NCI-H774 (cell line): ENCODE measurements around the gene MAN1C1.

Experiments used
- DNase-seq: peaks from one replicate; lab custom pipeline; 2025; lab: John Stamatoyannopoulos, UW

MAN1C1 gene

DNA sequence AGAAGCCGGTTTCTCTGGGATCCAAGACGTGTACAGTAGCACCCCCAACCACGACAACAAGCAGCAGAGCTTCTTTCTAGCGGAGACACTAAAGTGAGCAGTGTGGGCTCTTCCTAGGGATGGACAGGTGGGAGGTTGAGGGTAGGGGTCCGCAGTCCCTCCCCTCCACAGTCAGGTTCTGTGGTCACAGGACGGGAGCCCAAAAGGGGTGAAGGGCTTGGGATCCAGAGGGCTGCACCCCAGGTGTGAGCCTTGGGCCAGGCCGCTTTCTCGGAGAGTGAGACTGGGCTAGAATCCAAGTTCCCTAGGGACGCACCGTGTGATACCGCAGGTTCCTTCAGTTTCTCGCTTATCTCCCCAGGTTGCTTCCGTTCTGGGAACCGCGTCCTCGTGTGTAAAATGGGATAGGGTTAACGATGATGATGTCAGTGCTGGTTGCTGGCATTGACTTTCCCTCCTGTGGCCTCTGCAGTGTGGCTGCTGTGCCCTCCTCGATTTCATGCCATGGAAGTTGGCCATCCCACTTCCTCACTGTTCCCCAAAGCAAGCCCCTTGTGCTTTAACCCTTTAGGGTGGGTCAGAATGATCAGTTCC lies 166.1 kb downstream of the MAN1C1 start:
- no peak for DNase-seq

DNA sequence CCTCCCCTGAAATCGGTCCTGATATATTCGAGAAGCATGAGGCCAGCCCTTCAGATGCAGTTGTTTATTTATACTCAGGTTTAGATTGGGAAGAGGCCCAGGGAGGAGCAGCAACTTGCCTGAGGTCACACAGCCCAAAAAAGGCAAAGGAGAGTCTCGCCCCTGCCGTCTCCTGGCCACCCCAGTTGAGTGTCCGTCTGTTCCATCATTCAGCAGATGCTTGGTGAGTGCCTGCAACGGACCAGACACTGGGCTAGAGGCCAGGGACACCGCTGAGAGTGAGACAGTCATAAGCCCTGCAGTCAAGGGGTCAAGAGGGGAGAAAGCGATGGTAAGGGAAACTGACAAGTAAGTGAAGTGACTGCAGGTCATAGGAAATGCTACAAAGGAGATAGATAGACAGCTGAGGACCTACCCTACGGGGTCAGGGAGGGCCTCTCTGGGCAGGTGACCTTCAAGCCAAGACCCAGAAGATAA lies 168.0 kb downstream of the MAN1C1 start:
- no peak for DNase-seq

- no peak for DNase-seq
These were observed 168.9 kb downstream of the MAN1C1 start for GRCh38 chr1:25785333-25786067.

GRCh38 chr1:25786887-25787759 lies 170.5 kb downstream of the MAN1C1 start:
- DNase-seq, result no peak

DNA sequence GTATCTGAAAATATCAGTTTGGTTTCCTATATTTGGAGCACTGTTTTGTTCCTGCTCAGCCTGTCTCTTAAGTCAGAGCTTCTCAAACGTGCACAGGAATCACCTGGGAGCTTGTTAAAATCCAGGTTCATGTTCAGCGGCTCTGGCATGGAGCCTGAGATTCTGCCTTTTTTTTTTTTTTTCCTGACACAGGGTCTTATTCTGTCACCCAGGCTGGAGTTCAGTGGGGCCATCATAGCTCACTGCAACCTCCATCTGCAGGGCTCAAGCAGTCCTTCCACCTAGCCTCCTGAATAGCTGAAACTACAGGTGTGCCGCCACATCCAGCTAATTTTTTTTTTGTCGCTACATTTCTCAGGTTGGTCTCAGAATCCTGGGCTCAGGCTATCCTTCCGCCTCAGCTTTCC lies 171.2 kb downstream of the MAN1C1 start:
- DNase-seq, result no peak

DNA sequence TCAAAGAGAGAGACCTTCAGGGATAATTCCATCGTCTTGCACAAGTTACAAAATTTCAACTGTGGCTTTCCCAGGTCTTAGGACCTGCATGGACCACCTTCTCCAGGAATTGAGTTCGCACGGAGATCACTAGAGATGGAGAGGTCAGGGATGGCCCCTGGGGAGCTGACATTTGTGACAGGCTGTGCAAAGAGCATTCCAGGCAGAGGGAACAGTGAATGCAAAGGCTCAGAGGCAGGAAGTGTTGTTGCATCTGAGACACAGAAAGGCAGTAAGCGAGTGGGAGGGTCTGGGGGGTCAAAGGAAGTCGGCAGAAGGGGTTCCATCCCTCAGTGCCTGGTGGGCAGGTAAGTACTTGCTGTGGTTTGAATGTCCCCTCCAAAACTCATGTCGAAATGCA lies 173.9 kb downstream of the MAN1C1 start:
- DNase-seq, result no peak

- DNase-seq, result no peak
These were observed 175.5 kb downstream of the MAN1C1 start for GRCh38 chr1:25792115-25792514.

- no peak for DNase-seq
These were observed 177.1 kb downstream of the MAN1C1 start for GRCh38 chr1:25793585-25794170.

GRCh38 chr1:25794325-25794724 lies 177.7 kb downstream of the MAN1C1 start:
- DNase-seq, result no peak

- DNase-seq, result no peak
These were observed 178.6 kb downstream of the MAN1C1 start for GRCh38 chr1:25795211-25795610.

DNA sequence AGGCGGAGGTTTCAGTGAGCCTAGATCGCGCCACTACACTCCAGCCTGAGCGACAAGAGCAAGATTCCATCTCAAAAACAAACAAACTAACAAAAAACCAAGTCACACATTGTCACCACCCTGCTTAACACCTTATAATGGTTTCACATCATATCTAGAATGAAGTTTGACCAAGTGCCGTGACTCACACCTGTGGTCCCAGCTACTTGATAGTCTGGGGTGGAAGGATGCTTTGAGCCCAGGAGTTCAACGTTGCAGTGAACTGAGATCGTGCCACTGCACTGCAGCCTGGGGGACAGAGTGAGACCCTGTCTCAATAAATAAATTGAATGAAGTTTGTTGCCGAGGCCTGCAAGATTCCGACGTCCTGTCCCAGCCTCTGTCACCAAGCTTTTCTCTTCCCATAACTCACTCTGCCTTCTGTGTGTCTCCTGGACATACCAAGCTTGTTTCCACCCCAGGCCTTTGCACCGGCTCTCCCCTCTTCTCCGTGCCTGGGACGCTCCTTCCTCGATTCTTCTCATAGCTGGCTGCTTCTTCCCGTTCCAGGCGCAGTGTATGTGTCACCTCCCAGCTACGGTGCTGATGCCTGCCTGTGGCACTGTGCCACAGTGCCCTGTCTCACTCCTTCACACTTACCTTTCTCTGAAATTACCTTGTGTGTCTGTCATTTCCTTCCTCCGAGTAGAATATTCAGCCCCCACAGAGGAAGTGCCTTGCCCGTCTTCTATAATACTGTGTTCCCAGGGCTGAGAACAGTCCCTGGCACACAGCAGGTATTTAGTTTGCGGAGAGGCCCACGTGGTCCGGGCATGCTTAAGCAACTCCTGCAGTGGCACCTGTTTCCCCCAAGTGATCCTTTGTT lies 179.6 kb downstream of the MAN1C1 start:
- no peak for DNase-seq

DNA sequence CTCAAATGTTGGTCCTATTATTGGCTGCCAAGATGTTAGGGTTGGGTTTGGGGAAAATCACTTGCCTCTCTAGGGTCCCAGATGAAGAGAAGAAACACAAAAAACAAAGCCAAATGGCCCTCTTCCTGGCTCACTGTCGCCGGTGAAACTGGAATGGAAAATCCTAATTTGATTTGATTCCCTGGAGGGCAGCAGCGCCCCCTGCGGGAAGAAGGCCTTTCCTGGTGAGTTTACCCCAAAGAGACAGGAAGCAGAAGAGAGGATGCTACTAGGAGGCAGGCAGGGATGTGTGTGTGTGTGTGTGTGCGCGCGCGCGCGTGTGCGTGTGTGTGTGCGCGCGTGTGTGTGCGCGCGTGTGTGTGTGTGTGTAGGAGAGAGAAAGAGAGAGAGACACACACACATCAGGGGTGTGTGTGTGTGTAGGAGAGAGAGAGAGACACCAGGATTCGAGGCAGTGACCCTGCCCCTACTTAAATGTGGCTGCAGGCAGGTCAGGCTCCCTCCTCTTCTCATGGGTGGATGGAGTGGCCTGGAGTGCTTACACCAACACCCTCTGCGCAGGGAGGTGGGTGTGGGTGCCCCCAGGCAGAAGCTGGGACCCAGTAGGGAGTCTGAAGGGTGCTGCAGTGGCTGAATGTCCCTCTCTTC lies 180.3 kb downstream of the MAN1C1 start:
- peak; percentile 44 for DNase-seq

- DNase-seq, result no peak
These were observed 181.3 kb downstream of the MAN1C1 start for GRCh38 chr1:25797939-25798338.

DNA sequence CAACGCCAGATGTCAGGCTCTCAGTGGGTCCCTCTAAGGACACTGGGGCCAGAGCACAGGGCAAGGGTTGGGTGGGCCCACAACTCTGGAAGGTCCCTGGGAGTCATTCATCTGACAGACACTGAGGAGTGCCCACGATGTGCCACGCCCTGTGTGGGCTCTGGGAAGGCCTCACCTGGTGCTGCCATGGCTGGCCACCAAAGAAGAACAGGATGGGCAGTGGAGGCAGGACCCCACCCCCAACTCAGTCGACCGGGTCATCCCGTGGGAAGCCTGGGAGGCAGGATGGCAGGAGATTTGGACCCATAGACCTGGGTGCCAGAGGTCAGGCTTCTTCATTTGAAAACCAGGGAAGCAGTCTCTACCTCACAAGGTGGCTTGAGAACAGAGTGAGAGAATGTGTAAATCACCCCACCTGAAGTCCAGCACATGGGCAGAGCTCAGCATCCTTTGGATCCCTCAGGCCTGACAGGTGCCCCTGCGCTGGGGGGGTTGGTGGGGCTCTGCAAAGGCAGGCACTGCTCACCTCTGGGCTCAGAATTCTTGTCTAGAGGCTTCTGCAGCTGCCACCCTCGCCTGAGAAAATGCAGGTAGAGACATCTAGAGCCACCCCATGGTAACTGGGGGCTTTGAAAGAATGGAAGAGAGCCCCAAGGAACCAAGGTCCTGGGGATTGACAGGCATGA lies 182.2 kb downstream of the MAN1C1 start:
- no peak for DNase-seq

DNA sequence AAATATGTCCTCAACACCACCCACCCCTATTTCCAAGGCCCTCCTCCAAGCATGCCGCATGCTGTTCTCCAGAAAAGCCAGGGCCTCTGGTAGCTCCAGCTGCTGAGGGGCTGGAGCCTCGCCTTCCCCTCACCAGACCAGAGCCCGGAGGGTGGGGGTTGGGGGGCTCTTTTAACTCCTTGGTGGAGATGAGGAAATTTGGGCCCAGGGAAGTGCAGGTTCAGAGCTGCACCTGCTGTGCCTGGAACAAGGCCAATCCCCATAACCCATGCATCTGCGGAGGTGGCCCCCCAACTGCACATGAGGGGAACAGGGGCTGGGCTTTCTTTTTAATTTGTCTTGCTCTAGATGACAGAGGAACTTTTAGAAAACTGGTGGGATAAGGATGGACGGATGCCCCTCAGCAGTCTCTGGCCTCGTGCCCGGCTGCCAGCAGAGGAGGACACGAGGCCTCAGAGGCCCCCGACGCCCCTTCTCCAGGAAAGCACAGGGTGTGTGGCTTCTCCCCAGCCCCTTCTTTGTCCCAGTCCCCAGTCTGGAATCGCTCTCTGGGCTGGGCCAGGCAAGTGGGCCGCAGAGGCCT lies 182.9 kb downstream of the MAN1C1 start:
- no peak for DNase-seq

GRCh38 chr1:25799935-25800702 lies 183.5 kb downstream of the MAN1C1 start, which contains the start of gene SELENON:
Gene SELENON (plus strand): TSS chr1:25800193. CDS start chr1:25800231, 38 bp downstream.
- DNase-seq, result no peak

DNA sequence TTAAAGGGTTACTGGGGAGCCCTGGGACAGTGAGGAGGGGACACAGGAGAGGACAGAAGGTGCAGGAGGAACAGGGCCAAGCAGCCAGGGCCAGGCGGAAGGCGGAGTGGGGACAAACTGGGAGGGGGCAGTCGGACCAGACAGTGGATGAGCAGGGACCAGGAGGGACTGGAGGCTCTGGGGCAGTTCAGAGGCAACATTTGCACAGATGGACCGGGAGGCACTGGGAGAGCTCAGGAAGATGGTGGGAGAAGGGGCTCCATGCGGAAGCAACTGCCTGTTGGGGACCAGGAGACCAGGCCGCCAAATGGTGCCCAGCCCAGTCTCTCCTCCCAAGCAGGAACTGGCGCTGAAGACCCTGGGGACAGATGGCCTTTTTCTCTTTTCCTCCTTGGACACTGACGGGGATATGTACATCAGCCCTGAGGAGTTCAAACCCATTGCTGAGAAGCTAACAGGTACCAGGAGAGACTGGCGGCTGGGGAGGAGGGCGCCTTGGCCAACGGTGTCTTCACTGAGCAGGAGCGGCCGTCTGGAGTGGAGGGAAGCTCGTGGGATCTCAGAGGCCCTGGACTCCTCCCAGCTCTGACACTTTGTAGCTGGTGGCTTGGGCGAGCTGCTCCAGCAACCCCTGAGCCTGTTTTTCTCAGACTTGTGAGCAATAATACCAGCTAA lies 184.2 kb downstream of the MAN1C1 start:
- DNase-seq, result no peak

- DNase-seq, result no peak
These were observed 186.3 kb downstream of the MAN1C1 start for GRCh38 chr1:25802915-25803314.
